Small intestine (tissue), 7 donors: ENCODE data around the gene THSD4. TPM values are rescaled to one million over a fixed set of nuclear protein-coding genes. Genes with fewer than 3 reads are reported as not detected.

ENCODE experiments used
- DNase-seq, 2 donors: peaks; one replicate each; pipeline versions ENCODE4 v3.0.0 to v3.0.0-alpha.2; 2013
- FAIRE-seq: peaks from 2 replicates; lab custom pipeline; 2012; peaks lifted over from hg19 to GRCh38; lab: Jason Lieb, UNC
- H3K27ac ChIP-seq, 3 donors: one replicate each; pipeline ENCODE4 v1.5.1; 2013; ENCODE audit warnings: low read length in 2 of 3, mild to moderate bottlenecking in 2 of 3, control low read depth in 1 of 3, inconsistent platforms in 1 of 3, low read depth in 1 of 3, moderate library complexity in 1 of 3
- H3K27me3 ChIP-seq, 3 donors: one replicate each; pipeline ENCODE4 v1.6.1; 2013; ENCODE audit warnings: low read length in 3 of 3, inconsistent platforms in 1 of 3; ENCODE audit not compliant: control insufficient read depth in 3 of 3, insufficient read depth in 3 of 3
- H3K36me3 ChIP-seq, 3 donors: one replicate each; pipeline ENCODE4 v1.6.1; 2013; ENCODE audit warnings: low read length in 3 of 3, inconsistent platforms in 1 of 3, low read depth in 1 of 3, mild to moderate bottlenecking in 1 of 3, moderate library complexity in 1 of 3; ENCODE audit not compliant: control insufficient read depth in 3 of 3, insufficient read depth in 2 of 3
- H3K4me1 ChIP-seq, 3 donors: one replicate each; pipeline ENCODE4 v1.6.1; 2013; ENCODE audit warnings: low read length in 2 of 3, inconsistent platforms in 1 of 3, low read depth in 1 of 3, mild to moderate bottlenecking in 1 of 3, moderate library complexity in 1 of 3; ENCODE audit not compliant: control insufficient read depth in 3 of 3, insufficient read depth in 2 of 3
- H3K4me3 ChIP-seq, 3 donors: one replicate each; pipeline ENCODE4 v1.5.1; 2013; ENCODE audit warnings: low read length in 3 of 3, control low read depth in 1 of 3, inconsistent platforms in 1 of 3, low read depth in 1 of 3, mild to moderate bottlenecking in 1 of 3, moderate library complexity in 1 of 3
- H3K9me3 ChIP-seq, 2 donors: one replicate each; pipeline ENCODE4 v1.6.1; 2013; ENCODE audit warnings: low read depth in 1 of 2, low read length in 1 of 2; ENCODE audit not compliant: control insufficient read depth in 2 of 2, insufficient read depth in 1 of 2
- WGBS, 3 donors: extraction: QIAGEN DNeasy Blood & Tissue Kit; methylation state at CpG; one replicate each; pipeline ENCODE4 v1.1.7; 2013; 5-methylcytosine and 5-hydroxymethylcytosine counted together
- polyA plus RNA-seq, 4 donors: library from polyadenylated mRNA; stranded (reverse) in 3 of 4; unstranded in 1 of 4; fragments of 200-250 nt in 3 of 4; fragments of 120-200 nt in 1 of 4; gene quantifications; one replicate each; pipeline versions ENCODE4 v1.2.1 to v1.2.3, GENCODE V29; 2013
- donor health status: healthy with polysubstance abuse.
- donor health status: control.
- donor health status: control.
- donor health status: Bipolar disorder and iron deficiency.
- donor health status: healthy.

Gene THSD4
- polyA plus RNA-seq, 4 donors, result 3.6 to 14.4 (median 9.7) TPM

GRCh38 chr15:71471347-71471746 is 356.1 kb downstream of the THSD4 start:
- 60 to 70% (median 61%) methylated on average over 1 of the region's 1 CpG for WGBS, 3 donors
- Histone ChIP-seq H3K27me3 (no peaks in the 10 kb centered on the region), H3K27ac (no peak overlapping the region), H3K4me1 (peaks cover 0 to 4% (median 0%) of the 10 kb centered on the region in 3 donors), H3K9me3 (no peaks in the 10 kb centered on the region), H3K4me3 (no peak overlapping the region), H3K36me3 (peaks cover 0 to 2% (median 0%) of the 10 kb centered on the region in 3 donors)
- FAIRE-seq (no peak), DNase-seq (peak in 1 of 2 donors; percentile 60)

DNA sequence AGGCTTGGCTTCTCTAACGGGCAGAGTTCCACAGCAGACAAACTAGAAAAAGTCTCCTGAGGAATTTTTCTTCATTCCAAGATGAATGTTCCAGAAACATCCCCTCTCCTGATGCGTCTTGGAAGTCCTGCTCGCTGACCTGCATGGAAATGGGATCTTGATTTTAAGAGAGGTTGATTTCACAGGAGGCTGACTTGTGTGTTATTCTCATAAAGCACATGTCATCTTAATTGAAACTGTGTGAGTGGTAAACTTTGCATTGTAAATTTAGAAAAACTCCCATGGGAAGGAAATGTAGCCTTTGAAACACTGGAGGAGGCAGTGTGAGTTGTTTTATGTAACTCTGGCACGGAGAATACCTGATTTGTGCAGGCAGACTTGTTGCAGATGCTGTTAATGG is 357.3 kb downstream of the THSD4 start:
- 74 to 84% (median 79%) methylated on average over 4 of the region's 4 CpGs for WGBS, 3 donors
- no peak for FAIRE-seq

DNA sequence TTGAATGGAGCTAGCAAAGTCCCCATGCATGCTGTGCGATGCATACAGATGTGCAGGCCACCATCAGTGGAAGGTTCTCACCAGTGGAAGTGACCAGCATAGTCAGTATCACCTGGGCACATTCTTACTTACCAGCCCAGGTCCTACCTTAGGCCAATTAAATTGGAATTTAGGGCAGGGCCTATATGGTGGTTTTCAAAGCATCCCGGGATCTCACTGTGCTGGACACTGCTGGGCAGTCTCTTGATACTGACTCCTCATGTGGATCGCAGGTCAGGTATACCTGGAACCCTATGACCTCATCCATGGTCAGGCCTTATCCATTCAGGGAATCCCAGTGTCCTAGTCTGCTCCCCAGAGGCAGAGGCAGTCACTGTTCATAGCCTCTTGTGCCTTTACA is 358.5 kb downstream of the THSD4 start:
- no peak for FAIRE-seq
- no peak overlapping the region for H3K27ac ChIP-seq

More for the DNA sequence above, 357.3 kb downstream of the THSD4 start:
- Histone ChIP-seq H3K27me3 (no peaks in the 10 kb centered on the region), H3K27ac (no peak overlapping the region), H3K4me3 (no peak overlapping the region), H3K36me3 (peaks cover 0 to 2% (median under 1%) of the 10 kb centered on the region in 3 donors), H3K4me1 (peaks cover 0 to 4% (median 0%) of the 10 kb centered on the region in 3 donors), H3K9me3 (no peaks in the 10 kb centered on the region)
- no peak for DNase-seq

GRCh38 chr15:71476823-71477222 is 361.6 kb downstream of the THSD4 start:
- DNase-seq, result no peak
- 74 to 79% (median 78%) methylated on average over 8 of the region's 8 CpGs for WGBS, 3 donors
- no peak for FAIRE-seq

More for the DNA sequence above, 358.5 kb downstream of the THSD4 start:
- Histone ChIP-seq H3K4me1 (peaks cover 0 to 4% (median 0%) of the 10 kb centered on the region in 3 donors), H3K27me3 (no peaks in the 10 kb centered on the region), H3K36me3 (peaks cover 0 to 4% (median 2%) of the 10 kb centered on the region in 3 donors), H3K4me3 (no peak overlapping the region), H3K9me3 (no peaks in the 10 kb centered on the region)
- WGBS, 3 donors, result 83 to 94% (median 90%) methylated on average over 3 of the region's 3 CpGs
- DNase-seq, result no peak

DNA sequence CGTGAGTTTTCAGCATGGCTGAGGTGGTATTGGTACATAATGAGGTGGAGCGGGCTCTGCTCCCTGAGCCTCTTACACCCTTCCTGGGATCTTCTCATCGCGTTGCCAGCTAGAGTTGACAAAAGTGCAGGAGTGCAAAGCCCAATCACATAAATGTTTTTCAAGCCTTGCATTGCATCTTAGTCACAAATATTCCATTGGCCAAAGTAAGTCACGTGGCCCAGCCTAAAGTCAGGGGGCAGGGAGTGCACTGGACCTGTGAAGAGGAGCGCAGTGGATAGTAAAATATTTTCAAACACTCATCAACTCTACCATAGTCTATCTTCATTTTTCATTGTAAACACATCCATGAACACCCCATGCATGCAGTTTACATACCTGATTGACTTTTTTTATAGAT is 365.3 kb downstream of the THSD4 start:
- WGBS, 3 donors, result 69 to 85% (median 77%) methylated on average over 6 of the region's 6 CpGs
- no peaks in the 10 kb centered on the region for H3K4me1 ChIP-seq
- no peaks in the 10 kb centered on the region for H3K9me3 ChIP-seq
- peaks cover 0 to 4% (median 2%) of the 10 kb centered on the region in 3 donors for H3K36me3 ChIP-seq
- no peak for FAIRE-seq
- no peak for DNase-seq
- no peak overlapping the region for H3K4me3 ChIP-seq
- H3K27me3 ChIP-seq, result no peaks in the 10 kb centered on the region
- no peak overlapping the region for H3K27ac ChIP-seq

More at GRCh38 chr15:71476823-71477222, 361.6 kb downstream of the THSD4 start:
- Histone ChIP-seq H3K4me1 (no peaks in the 10 kb centered on the region), H3K27ac (no peak overlapping the region), H3K36me3 (peaks cover 0 to 4% (median 2%) of the 10 kb centered on the region in 3 donors), H3K27me3 (no peaks in the 10 kb centered on the region), H3K4me3 (no peak overlapping the region), H3K9me3 (no peaks in the 10 kb centered on the region)

GRCh38 chr15:71484080-71484479 is 368.8 kb downstream of the THSD4 start:
- Histone ChIP-seq H3K27ac (no peak overlapping the region), H3K4me1 (no peaks in the 10 kb centered on the region), H3K4me3 (no peak overlapping the region), H3K27me3 (no peaks in the 10 kb centered on the region), H3K9me3 (no peaks in the 10 kb centered on the region), H3K36me3 (no peaks in the 10 kb centered on the region)
- FAIRE-seq (no peak), DNase-seq (no peak)
- WGBS, 3 donors, result 87 to 90% (median 90%) methylated on average over 4 of the region's 4 CpGs

DNA sequence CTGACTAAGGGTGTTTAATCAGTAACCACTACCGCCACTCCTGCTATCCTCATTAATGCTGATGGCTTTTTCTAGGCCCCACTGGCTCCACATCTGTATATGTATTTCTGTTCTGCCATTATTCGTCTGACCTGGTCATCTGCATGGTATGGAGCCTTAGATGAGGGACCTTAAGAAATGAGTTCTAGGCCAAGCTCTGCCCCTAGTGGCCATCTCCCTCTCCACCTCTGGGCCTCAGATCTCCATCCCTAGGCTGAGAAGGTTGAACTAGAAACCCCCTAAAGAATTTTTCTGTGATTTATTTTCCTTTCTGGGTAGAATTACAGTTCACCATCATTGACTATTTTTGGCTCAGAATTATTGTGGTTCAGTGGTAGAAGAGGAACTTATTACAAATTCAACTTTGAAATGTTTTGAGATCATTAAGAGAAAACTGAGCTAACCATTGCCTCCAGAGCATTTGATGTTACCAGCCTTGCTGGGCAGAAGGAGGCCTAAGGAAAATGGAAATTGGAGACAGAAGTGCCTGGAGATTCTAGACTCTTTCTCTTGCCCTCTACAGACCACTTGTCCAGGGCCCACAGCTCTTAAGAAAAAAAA is 369.9 kb downstream of the THSD4 start:
- Histone ChIP-seq H3K4me1 (no peaks in the 10 kb centered on the region), H3K36me3 (no peaks in the 10 kb centered on the region), H3K27ac (no peak overlapping the region), H3K4me3 (no peak overlapping the region), H3K27me3 (no peaks in the 10 kb centered on the region), H3K9me3 (no peaks in the 10 kb centered on the region)
- DNase-seq (no peak), FAIRE-seq (no peak)
- WGBS, 3 donors, result 84 to 96% (median 89%) methylated on average over 2 of the region's 2 CpGs

DNA sequence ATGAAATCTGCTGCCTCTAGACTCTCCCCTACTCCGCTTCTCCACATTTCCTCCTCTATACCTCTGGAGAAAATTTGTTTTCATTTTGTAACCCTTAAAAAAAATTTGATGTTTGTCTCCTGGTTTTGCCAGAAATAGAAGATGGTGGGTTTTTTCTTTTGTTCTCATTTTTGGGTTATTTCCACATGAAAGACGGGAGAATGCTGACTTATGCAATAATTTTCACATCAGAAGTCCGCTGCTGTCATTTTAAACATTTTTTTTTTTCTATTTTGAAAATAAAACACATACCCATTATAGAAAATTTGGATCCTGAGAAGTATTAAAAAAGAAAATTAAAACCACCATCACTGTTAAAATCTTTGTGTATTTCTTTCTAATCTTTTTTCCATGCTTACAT is 374.3 kb downstream of the THSD4 start:
- WGBS, 3 donors, result 81 to 94% (median 87%) methylated on average over 3 of the region's 3 CpGs
- FAIRE-seq, result no peak
- no peaks in the 10 kb centered on the region for H3K36me3 ChIP-seq

More for the DNA sequence above, 374.3 kb downstream of the THSD4 start:
- peaks cover 0 to 5% of the 10 kb centered on the region in 2 donors for H3K9me3 ChIP-seq
- no peak overlapping the region for H3K27ac ChIP-seq
- no peak for DNase-seq
- H3K4me3 ChIP-seq, result no peak overlapping the region
- peaks cover 0 to 5% (median 0%) of the 10 kb centered on the region in 3 donors for H3K4me1 ChIP-seq
- no peaks in the 10 kb centered on the region for H3K27me3 ChIP-seq
